HepG2 (cell line): ENCODE data around the gene POLR2B. TPM values are rescaled to one million over a fixed set of nuclear protein-coding genes. Genes with fewer than 3 reads are reported as not detected.

ENCODE experiments used
- AHR ChIP-seq: IDR thresholded peaks from 2 replicates; pipeline ENCODE4 v1.6.1; 2018; ENCODE audit warnings: missing genetic modification reagents, missing compliant biosample characterization
- ARID2 ChIP-seq: sonication (generic); formaldehyde crosslinking; IDR thresholded peaks from 2 replicates; pipeline ENCODE4 v1.8.1; 2022; ENCODE audit warnings: mild to moderate bottlenecking, missing genetic modification reagents, borderline replicate concordance
- CAMTA2 ChIP-seq: sonication (generic); formaldehyde crosslinking; IDR thresholded peaks from 2 replicates; pipeline ENCODE4 v1.4.0; 2020; ENCODE audit warnings: mild to moderate bottlenecking, missing genetic modification reagents, borderline replicate concordance
- HMG20B ChIP-seq: conservative IDR thresholded peaks from 2 replicates; pipeline ENCODE4 v1.6.1; 2016; ENCODE audit warnings: missing genetic modification reagents, missing compliant biosample characterization
- JDP2 ChIP-seq: sonication (generic); formaldehyde crosslinking; IDR thresholded peaks from 2 replicates; pipeline ENCODE4 v1.8.1; 2022; ENCODE audit warnings: missing genetic modification reagents, borderline replicate concordance
- MED1 ChIP-seq: sonication (generic); formaldehyde crosslinking; IDR thresholded peaks from 2 replicates; pipeline ENCODE4 v1.4.0; 2020; ENCODE audit warnings: missing genetic modification reagents
- MTA3 ChIP-seq: sonication (generic); formaldehyde crosslinking; IDR thresholded peaks from 2 replicates; pipeline ENCODE4 v1.4.0; 2020; ENCODE audit warnings: missing genetic modification reagents
- NCOA5 ChIP-seq: sonication (generic); formaldehyde crosslinking; IDR thresholded peaks from 2 replicates; pipeline ENCODE4 v1.4.0; 2020; ENCODE audit warnings: missing genetic modification reagents
- RBM39 ChIP-seq: fragments of 200-400 bp; formaldehyde crosslinking; IDR thresholded peaks from one replicate; pipeline ENCODE4 v1.6.1; 2018; ENCODE audit warnings: antibody characterized with exemption, mild to moderate bottlenecking, low read depth, low read length; ENCODE audit not compliant: poor library complexity, severe bottlenecking
- SMAD3 ChIP-seq: sonication (generic); formaldehyde crosslinking; IDR thresholded peaks from 2 replicates; pipeline ENCODE4 v1.4.0; 2020; ENCODE audit warnings: missing genetic modification reagents
- STAG1 ChIP-seq: sonication (generic); formaldehyde crosslinking; IDR thresholded peaks from 2 replicates; pipeline ENCODE4 v1.4.0; 2020; ENCODE audit warnings: missing genetic modification reagents
- STAT5B ChIP-seq: sonication (generic); formaldehyde crosslinking; IDR thresholded peaks from 2 replicates; pipeline ENCODE4 v1.4.0; 2020; ENCODE audit warnings: missing genetic modification reagents
- YEATS4 ChIP-seq: sonication (generic); formaldehyde crosslinking; IDR thresholded peaks from 2 replicates; pipeline ENCODE4 v1.4.0; 2020; ENCODE audit warnings: missing genetic modification reagents, borderline replicate concordance
- ZBTB21 ChIP-seq: sonication (generic); formaldehyde crosslinking; IDR thresholded peaks from 2 replicates; pipeline ENCODE4 v1.4.0; 2020; ENCODE audit warnings: missing genetic modification reagents
- ZBTB43 ChIP-seq: sonication (generic); formaldehyde crosslinking; conservative IDR thresholded peaks from 2 replicates; pipeline ENCODE4 v1.4.0; 2020; ENCODE audit warnings: missing genetic modification reagents
- ZMYM4 ChIP-seq: sonication (generic); formaldehyde crosslinking; IDR thresholded peaks from 2 replicates; pipeline ENCODE4 v1.8.1; 2023; ENCODE audit warnings: mild to moderate bottlenecking, missing genetic modification reagents
- ZNF274 ChIP-seq: sonication (generic); formaldehyde crosslinking; IDR thresholded peaks from 2 replicates; pipeline ENCODE4 v1.5.1; 2020; ENCODE audit warnings: mild to moderate bottlenecking, missing genetic modification reagents
- ZNF615 ChIP-seq: sonication (generic); formaldehyde crosslinking; IDR thresholded peaks from 2 replicates; pipeline ENCODE4 v1.5.0; 2020; ENCODE audit warnings: mild to moderate bottlenecking, missing genetic modification reagents, borderline replicate concordance
- ZNF619 ChIP-seq: sonication (generic); formaldehyde crosslinking; IDR thresholded peaks from 2 replicates; pipeline ENCODE4 v1.4.0; 2020; ENCODE audit warnings: mild to moderate bottlenecking, missing genetic modification reagents
- ZNF768 ChIP-seq: sonication (generic); formaldehyde crosslinking; IDR thresholded peaks from 2 replicates; pipeline ENCODE4 v1.4.0; 2020; ENCODE audit warnings: missing genetic modification reagents
- polyA plus RNA-seq, 8 experiments: library from polyadenylated mRNA; depleted of rRNA in 3 of 8; stranded (reverse) in 7 of 8; unstranded in 1 of 8; fragments of >200 nt; fragmentation: Illumina TruSeq in 4 of 8; extraction: Trizol in 4 of 8; gene quantifications; 2 replicates each; pipeline versions ENCODE4 v1.2.1 to v1.2.3, GENCODE V29; 2011 to 2016; ENCODE audit warnings: low read depth in 4 of 8, missing spikeins in 1 of 8, mixed read lengths in 1 of 8; ENCODE audit not compliant: insufficient read depth in 1 of 8
- total RNA-seq, 5 experiments: library from RNA; depleted of rRNA; stranded (reverse); fragments of >200 nt; fragmentation: Illumina TruSeq; extraction: Trizol; gene quantifications; 2 replicates each; pipeline ENCODE4 v1.2.3, GENCODE V29; 2016; ENCODE audit warnings: low read depth in 1 of 5
- TF ChIP-seq, protein P1 (sequence below): sonication (generic); formaldehyde crosslinking; IDR thresholded peaks from 2 replicates; pipeline ENCODE4 v1.5.1; 2020; ENCODE audit warnings: mild to moderate bottlenecking, missing genetic modification reagents, borderline replicate concordance
- TF ChIP-seq, protein P2 (sequence below): sonication (generic); formaldehyde crosslinking; conservative IDR thresholded peaks from 2 replicates; pipeline ENCODE4 v1.8.1; 2023; ENCODE audit warnings: missing genetic modification reagents
- TF ChIP-seq, protein P3 (sequence below): sonication (generic); formaldehyde crosslinking; IDR thresholded peaks from 2 replicates; pipeline ENCODE4 v1.9.0; 2021; ENCODE audit warnings: missing genetic modification reagents, borderline replicate concordance

The POLR2B gene
- total and polyA plus RNA-seq, 2 of the 13 experiments (the other 11 are each of a cell fraction or from before 2014, with no cell fraction given): 70.6 to 116 TPM

GRCh38 chr4:56976837-56977320 is 1.8 kb upstream of the POLR2B start (continued):
- TF ChIP-seq, protein P1, sequence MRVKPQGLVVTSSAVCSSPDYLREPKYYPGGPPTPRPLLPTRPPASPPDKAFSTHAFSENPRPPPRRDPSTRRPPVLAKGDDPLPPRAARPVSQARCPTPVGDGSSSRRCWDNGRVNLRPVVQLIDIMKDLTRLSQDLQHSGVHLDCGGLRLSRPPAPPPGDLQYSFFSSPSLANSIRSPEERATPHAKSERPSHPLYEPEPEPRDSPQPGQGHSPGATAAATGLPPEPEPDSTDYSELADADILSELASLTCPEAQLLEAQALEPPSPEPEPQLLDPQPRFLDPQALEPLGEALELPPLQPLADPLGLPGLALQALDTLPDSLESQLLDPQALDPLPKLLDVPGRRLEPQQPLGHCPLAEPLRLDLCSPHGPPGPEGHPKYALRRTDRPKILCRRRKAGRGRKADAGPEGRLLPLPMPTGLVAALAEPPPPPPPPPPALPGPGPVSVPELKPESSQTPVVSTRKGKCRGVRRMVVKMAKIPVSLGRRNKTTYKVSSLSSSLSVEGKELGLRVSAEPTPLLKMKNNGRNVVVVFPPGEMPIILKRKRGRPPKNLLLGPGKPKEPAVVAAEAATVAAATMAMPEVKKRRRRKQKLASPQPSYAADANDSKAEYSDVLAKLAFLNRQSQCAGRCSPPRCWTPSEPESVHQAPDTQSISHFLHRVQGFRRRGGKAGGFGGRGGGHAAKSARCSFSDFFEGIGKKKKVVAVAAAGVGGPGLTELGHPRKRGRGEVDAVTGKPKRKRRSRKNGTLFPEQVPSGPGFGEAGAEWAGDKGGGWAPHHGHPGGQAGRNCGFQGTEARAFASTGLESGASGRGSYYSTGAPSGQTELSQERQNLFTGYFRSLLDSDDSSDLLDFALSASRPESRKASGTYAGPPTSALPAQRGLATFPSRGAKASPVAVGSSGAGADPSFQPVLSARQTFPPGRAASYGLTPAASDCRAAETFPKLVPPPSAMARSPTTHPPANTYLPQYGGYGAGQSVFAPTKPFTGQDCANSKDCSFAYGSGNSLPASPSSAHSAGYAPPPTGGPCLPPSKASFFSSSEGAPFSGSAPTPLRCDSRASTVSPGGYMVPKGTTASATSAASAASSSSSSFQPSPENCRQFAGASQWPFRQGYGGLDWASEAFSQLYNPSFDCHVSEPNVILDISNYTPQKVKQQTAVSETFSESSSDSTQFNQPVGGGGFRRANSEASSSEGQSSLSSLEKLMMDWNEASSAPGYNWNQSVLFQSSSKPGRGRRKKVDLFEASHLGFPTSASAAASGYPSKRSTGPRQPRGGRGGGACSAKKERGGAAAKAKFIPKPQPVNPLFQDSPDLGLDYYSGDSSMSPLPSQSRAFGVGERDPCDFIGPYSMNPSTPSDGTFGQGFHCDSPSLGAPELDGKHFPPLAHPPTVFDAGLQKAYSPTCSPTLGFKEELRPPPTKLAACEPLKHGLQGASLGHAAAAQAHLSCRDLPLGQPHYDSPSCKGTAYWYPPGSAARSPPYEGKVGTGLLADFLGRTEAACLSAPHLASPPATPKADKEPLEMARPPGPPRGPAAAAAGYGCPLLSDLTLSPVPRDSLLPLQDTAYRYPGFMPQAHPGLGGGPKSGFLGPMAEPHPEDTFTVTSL: no peak
- TF ChIP-seq ZBTB21 (CRISPR knock-in tag) (no peak), ZBTB43 (CRISPR knock-in tag) (no peak), MED1 (CRISPR knock-in tag) (no peak), ZNF619 (no peak), AHR (CRISPR knock-in tag) (no peak), YEATS4 (CRISPR knock-in tag) (no peak), STAT5B (CRISPR knock-in tag) (no peak), CAMTA2 (CRISPR knock-in tag) (no peak), NCOA5 (CRISPR knock-in tag) (no peak), SMAD3 (no peak), ARID2 (0 out of 2 replicates have a peak, but pooled peaks have one; percentile 5), ZNF615 (CRISPR knock-in tag) (no peak), RBM39 (peak; percentile 63), ZNF768 (peak; percentile 8; the same call in 1 of the 2 replicates), ZNF274 (CRISPR knock-in tag) (no peak), STAG1 (no peak), ZMYM4 (CRISPR knock-in tag) (no peak), MTA3 (CRISPR knock-in tag) (no peak), HMG20B (CRISPR knock-in tag) (no peak), JDP2 (CRISPR knock-in tag) (no peak)
- TF ChIP-seq, protein P2, sequence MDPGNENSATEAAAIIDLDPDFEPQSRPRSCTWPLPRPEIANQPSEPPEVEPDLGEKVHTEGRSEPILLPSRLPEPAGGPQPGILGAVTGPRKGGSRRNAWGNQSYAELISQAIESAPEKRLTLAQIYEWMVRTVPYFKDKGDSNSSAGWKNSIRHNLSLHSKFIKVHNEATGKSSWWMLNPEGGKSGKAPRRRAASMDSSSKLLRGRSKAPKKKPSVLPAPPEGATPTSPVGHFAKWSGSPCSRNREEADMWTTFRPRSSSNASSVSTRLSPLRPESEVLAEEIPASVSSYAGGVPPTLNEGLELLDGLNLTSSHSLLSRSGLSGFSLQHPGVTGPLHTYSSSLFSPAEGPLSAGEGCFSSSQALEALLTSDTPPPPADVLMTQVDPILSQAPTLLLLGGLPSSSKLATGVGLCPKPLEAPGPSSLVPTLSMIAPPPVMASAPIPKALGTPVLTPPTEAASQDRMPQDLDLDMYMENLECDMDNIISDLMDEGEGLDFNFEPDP: no peak
- TF ChIP-seq, protein P3, sequence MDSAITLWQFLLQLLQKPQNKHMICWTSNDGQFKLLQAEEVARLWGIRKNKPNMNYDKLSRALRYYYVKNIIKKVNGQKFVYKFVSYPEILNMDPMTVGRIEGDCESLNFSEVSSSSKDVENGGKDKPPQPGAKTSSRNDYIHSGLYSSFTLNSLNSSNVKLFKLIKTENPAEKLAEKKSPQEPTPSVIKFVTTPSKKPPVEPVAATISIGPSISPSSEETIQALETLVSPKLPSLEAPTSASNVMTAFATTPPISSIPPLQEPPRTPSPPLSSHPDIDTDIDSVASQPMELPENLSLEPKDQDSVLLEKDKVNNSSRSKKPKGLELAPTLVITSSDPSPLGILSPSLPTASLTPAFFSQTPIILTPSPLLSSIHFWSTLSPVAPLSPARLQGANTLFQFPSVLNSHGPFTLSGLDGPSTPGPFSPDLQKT: no peak
